K562 (cell line): ENCODE results near the gene GAL3ST3. TPM values are rescaled to one million over a fixed set of nuclear protein-coding genes. Genes with fewer than 3 reads are reported as not detected.

ENCODE experiments used
- BDP1 ChIP-seq: IDR thresholded peaks from 3 replicates; pipeline ENCODE4 v1.6.1; 2011; ENCODE audit not compliant: insufficient read length, insufficient read depth
- CBFA2T2 ChIP-seq: fragments of 450-650 bp; conservative IDR thresholded peaks from 2 replicates; pipeline ENCODE4 v1.6.1; 2017; ENCODE audit warnings: mild to moderate bottlenecking
- CREB3 ChIP-seq: fragments of 450-650 bp; conservative IDR thresholded peaks from 2 replicates; pipeline ENCODE4 v1.6.1; 2016; ENCODE audit warnings: missing genetic modification characterization, low read depth, mild to moderate bottlenecking, missing compliant biosample characterization, moderate library complexity
- EWSR1 ChIP-seq: fragments of 450-650 bp; IDR thresholded peaks from 2 replicates; pipeline ENCODE4 v1.6.1; 2018; ENCODE audit warnings: borderline replicate concordance, mild to moderate bottlenecking, low read depth, moderate library complexity; ENCODE audit not compliant: partially characterized antibody
- GTF2E2 ChIP-seq: fragments of 200-800 bp; sonication (Bioruptor generic); IDR thresholded peaks from 2 replicates; pipeline ENCODE4 v1.6.1; 2016; ENCODE audit warnings: missing genetic modification characterization, missing compliant biosample characterization
- HES1 ChIP-seq: fragments of 450-650 bp; IDR thresholded peaks from 2 replicates; pipeline ENCODE4 v1.6.1; 2016; ENCODE audit warnings: low read depth, mild to moderate bottlenecking, moderate library complexity
- MYBL2 ChIP-seq, 2 experiments: fragments of 450-650 bp in 1 of 2; sonication (generic) in 1 of 2; formaldehyde crosslinking in 1 of 2; IDR thresholded peaks; 2 replicates each; pipeline versions ENCODE4 v1.6.1 to v1.8.1; 2017 to 2022; ENCODE audit warnings: borderline replicate concordance in 1 of 2, inconsistent platforms in 1 of 2, low read depth in 1 of 2, mild to moderate bottlenecking in 1 of 2, missing genetic modification reagents in 1 of 2, moderate library complexity in 1 of 2
- NR2C1 ChIP-seq, 2 experiments: fragments of 450-650 bp; IDR thresholded peaks; 2 replicates each; pipeline ENCODE4 v1.6.1; 2017; ENCODE audit warnings: mild to moderate bottlenecking in 2 of 2, antibody characterized with exemption in 1 of 2, inconsistent platforms in 1 of 2, missing compliant biosample characterization in 1 of 2, missing genetic modification characterization in 1 of 2
- PHF20 ChIP-seq: fragments of 450-650 bp; IDR thresholded peaks from 2 replicates; pipeline ENCODE4 v1.6.1; 2018; ENCODE audit not compliant: partially characterized antibody
- PHTF2 ChIP-seq: fragments of 250-450 bp; sonication (Bioruptor Pico); IDR thresholded peaks from 2 replicates; pipeline ENCODE4 v1.5.0; 2021; ENCODE audit warnings: mild to moderate bottlenecking
- RB1 ChIP-seq: fragments of 450-650 bp; IDR thresholded peaks from 2 replicates; pipeline ENCODE4 v1.6.1; 2017; ENCODE audit warnings: low read depth, mild to moderate bottlenecking
- RBBP5 ChIP-seq: fragments of 200-600 bp; sonication (generic); IDR thresholded peaks from 2 replicates; pipeline ENCODE4 v1.6.1; 2012; ENCODE audit warnings: borderline replicate concordance, mild to moderate bottlenecking, low read length, control low read depth, inconsistent platforms; ENCODE audit not compliant: insufficient read depth, poor library complexity, severe bottlenecking
- SREBF2 ChIP-seq: sonication (generic); formaldehyde crosslinking; IDR thresholded peaks from 2 replicates; pipeline ENCODE4 v1.4.0; 2020; ENCODE audit warnings: mild to moderate bottlenecking, missing genetic modification reagents
- TCF3 ChIP-seq: sonication (generic); formaldehyde crosslinking; IDR thresholded peaks from 2 replicates; pipeline ENCODE4 v1.4.0; 2020; ENCODE audit warnings: mild to moderate bottlenecking, missing genetic modification reagents
- THRB ChIP-seq: fragments of 450-650 bp; formaldehyde crosslinking; conservative IDR thresholded peaks from 2 replicates; pipeline ENCODE4 v1.4.0; 2022; ENCODE audit warnings: mild to moderate bottlenecking, missing genetic modification characterization
- ZFP36 ChIP-seq: fragments of 150-350 bp; IDR thresholded peaks from 2 replicates; pipeline ENCODE4 v1.6.1; 2018; ENCODE audit warnings: low read length, low read depth; ENCODE audit not compliant: partially characterized antibody
- polyA plus RNA-seq, 8 experiments: library from polyadenylated mRNA; depleted of rRNA in 4 of 8; stranded (reverse) in 5 of 8; unstranded in 3 of 8; fragments of >200 nt; fragmentation: Nextera tagmentation in 2 of 8; fragmentation: Illumina TruSeq in 1 of 8; extraction: Ambion mirVana in 2 of 8; extraction: Trizol in 1 of 8; gene quantifications; 2 replicates each; pipeline versions ENCODE4 v1.2.1 to v1.2.3, GENCODE V29; 2011 to 2014; ENCODE audit warnings: inconsistent platforms in 1 of 8, missing spikeins in 1 of 8
- total RNA-seq, 7 experiments: library from RNA; depleted of rRNA in 6 of 7; stranded (reverse); fragments of >200 nt in 6 of 7; fragmentation: Illumina TruSeq in 2 of 7; extraction: Trizol in 2 of 7; gene quantifications; 2 replicates each; pipeline versions ENCODE4 v1.2.1 to v1.2.3, GENCODE V29; 2011 to 2021; ENCODE audit warnings: low replicate concordance in 1 of 7
- TF ChIP-seq, protein P1 (sequence below): fragments of 450-650 bp; IDR thresholded peaks from 2 replicates; pipeline ENCODE4 v1.6.1; 2018; ENCODE audit not compliant: partially characterized antibody
- TF ChIP-seq, protein P2 (sequence below), 2 experiments: fragments of 250-450 bp in 1 of 2; fragments of 450-650 bp in 1 of 2; sonication (Bioruptor Pico) in 1 of 2; IDR thresholded peaks; 2 replicates each; pipeline versions ENCODE4 v1.6.1 to v1.8.0; 2016 to 2021; ENCODE audit warnings: mild to moderate bottlenecking in 2 of 2, moderate library complexity in 2 of 2, missing compliant biosample characterization in 1 of 2, missing genetic modification characterization in 1 of 2
- TF ChIP-seq, protein P3 (sequence below): fragments of 450-650 bp; IDR thresholded peaks from one replicate; pipeline ENCODE4 v1.6.1; 2018; ENCODE audit warnings: mild to moderate bottlenecking, moderate library complexity; ENCODE audit not compliant: partially characterized antibody

The GAL3ST3 gene
- total and polyA plus RNA-seq, 9 of the 15 experiments (the other 6 are each of a cell fraction or from before 2014, with no cell fraction given) = not detected

DNA sequence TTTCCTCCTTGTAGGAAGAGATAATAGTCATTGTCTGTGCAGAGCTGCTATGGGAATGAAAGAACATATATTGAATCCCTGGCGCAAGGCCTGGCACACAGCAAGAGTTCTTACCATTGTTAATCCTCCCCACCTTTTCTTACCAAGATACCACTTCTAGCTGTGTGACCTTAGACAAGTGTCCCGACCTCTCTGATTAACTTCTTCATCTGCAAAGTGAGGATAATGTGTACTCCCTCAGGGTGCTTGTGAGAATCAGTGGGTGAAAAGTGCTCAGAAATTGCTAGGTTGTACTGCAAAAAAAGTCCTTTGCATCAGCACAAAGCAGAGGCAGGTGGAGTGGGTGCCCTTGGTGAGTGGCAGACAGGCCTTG, 40.9 kb downstream of the GAL3ST3 start (continued):
- TF ChIP-seq, protein P1, sequence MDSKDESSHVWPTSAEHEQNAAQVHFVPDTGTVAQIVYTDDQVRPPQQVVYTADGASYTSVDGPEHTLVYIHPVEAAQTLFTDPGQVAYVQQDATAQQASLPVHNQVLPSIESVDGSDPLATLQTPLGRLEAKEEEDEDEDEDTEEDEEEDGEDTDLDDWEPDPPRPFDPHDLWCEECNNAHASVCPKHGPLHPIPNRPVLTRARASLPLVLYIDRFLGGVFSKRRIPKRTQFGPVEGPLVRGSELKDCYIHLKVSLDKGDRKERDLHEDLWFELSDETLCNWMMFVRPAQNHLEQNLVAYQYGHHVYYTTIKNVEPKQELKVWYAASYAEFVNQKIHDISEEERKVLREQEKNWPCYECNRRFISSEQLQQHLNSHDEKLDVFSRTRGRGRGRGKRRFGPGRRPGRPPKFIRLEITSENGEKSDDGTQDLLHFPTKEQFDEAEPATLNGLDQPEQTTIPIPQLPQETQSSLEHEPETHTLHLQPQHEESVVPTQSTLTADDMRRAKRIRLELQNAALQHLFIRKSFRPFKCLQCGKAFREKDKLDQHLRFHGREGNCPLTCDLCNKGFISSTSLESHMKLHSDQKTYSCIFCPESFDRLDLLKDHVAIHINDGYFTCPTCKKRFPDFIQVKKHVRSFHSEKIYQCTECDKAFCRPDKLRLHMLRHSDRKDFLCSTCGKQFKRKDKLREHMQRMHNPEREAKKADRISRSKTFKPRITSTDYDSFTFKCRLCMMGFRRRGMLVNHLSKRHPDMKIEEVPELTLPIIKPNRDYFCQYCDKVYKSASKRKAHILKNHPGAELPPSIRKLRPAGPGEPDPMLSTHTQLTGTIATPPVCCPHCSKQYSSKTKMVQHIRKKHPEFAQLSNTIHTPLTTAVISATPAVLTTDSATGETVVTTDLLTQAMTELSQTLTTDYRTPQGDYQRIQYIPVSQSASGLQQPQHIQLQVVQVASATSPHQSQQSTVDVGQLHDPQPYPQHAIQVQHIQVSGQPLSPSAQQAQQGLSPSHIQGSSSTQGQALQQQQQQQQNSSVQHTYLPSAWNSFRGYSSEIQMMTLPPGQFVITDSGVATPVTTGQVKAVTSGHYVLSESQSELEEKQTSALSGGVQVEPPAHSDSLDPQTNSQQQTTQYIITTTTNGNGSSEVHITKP = no peak
- TF ChIP-seq SREBF2 (CRISPR knock-in tag) (no peak), THRB (CRISPR knock-in tag) (no peak), BDP1 (no peak), TCF3 (CRISPR knock-in tag) (no peak), CREB3 (tag) (no peak), RB1 (no peak), PHTF2 (no peak), ZFP36 (peak; percentile 82), EWSR1 (no peak), CBFA2T2 (no peak), HES1 (no peak), PHF20 (no peak), MYBL2 (IDR thresholded peaks at IDR 0.05; ENCODE audit: low read depth) (no peak), MYBL2 (CRISPR knock-in tag; IDR thresholded peaks at IDR 0.05; ENCODE audit: borderline replicate concordance) (no peak), RBBP5 (no peak), GTF2E2 (tag) (no peak), NR2C1 (IDR thresholded peaks at IDR 0.05) (peak; percentile 23; the same call in 1 of the 2 replicates), NR2C1 (tag; IDR thresholded peaks at IDR 0.05) (no peak)
- TF ChIP-seq, protein P2, sequence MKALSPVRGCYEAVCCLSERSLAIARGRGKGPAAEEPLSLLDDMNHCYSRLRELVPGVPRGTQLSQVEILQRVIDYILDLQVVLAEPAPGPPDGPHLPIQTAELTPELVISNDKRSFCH (CRISPR knock-in tag; IDR thresholded peaks at IDR 0.05) = no peak
- TF ChIP-seq, protein P2 (tag; IDR thresholded peaks at IDR 0.05) = no peak
- TF ChIP-seq, protein P3, sequence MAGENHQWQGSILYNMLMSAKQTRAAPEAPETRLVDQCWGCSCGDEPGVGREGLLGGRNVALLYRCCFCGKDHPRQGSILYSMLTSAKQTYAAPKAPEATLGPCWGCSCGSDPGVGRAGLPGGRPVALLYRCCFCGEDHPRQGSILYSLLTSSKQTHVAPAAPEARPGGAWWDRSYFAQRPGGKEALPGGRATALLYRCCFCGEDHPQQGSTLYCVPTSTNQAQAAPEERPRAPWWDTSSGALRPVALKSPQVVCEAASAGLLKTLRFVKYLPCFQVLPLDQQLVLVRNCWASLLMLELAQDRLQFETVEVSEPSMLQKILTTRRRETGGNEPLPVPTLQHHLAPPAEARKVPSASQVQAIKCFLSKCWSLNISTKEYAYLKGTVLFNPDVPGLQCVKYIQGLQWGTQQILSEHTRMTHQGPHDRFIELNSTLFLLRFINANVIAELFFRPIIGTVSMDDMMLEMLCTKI = no peak
